Tibial nerve (tissue), 4 donors: Measurements from ENCODE around the gene ZBTB37. TPM values are rescaled to one million over a fixed set of nuclear protein-coding genes. Genes with fewer than 3 reads are reported as not detected.

Experiments
- DNase-seq, 2 donors: peaks; one replicate each; pipeline ENCODE4 v3.0.0-alpha.2; 2019; ENCODE audit warnings: low spot score in 2 of 2
- H3K27ac ChIP-seq, 4 donors: fragments of 200-600 bp; sonication (generic) in 3 of 4; one replicate each; pipeline ENCODE4 v1.5.1; 2017 to 2019; ENCODE audit warnings: mild to moderate bottlenecking in 1 of 4
- H3K27me3 ChIP-seq, 2 donors: fragments of 200-600 bp; sonication (generic) in 1 of 2; one replicate each; pipeline versions ENCODE4 v1.5.1 to v1.6.0; 2017 to 2019
- H3K36me3 ChIP-seq, 3 donors: fragments of 200-600 bp; sonication (generic); one replicate each; pipeline ENCODE4 v1.5.1; 2018 to 2019
- H3K4me1 ChIP-seq, 4 donors: fragments of 200-600 bp; sonication (generic) in 3 of 4; one replicate each; pipeline ENCODE4 v1.5.1; 2017 to 2019
- H3K4me3 ChIP-seq, 4 donors: fragments of 200-600 bp; sonication (generic) in 3 of 4; one replicate each; pipeline ENCODE4 v1.5.1; 2017 to 2019; ENCODE audit warnings: mild to moderate bottlenecking in 1 of 4, moderate library complexity in 1 of 4
- H3K9me3 ChIP-seq, 4 donors: fragments of 200-600 bp; sonication (generic) in 3 of 4; one replicate each; pipeline ENCODE4 v1.5.1; 2017 to 2019
- EP300 ChIP-seq, 2 donors: sonication (generic); formaldehyde crosslinking; IDR thresholded peaks; one replicate each; pipeline ENCODE4 v1.6.1; 2017; ENCODE audit warnings: antibody characterized with exemption in 2 of 2, mild to moderate bottlenecking in 1 of 2
- POLR2A ChIP-seq, 2 donors: fragments of 450-650 bp; IDR thresholded peaks; one replicate each; pipeline ENCODE4 v1.6.1; 2017; ENCODE audit warnings: antibody characterized with exemption in 2 of 2, mild to moderate bottlenecking in 2 of 2, moderate library complexity in 2 of 2
- WGBS, 2 donors: methylation state at CpG; one replicate each; pipeline ENCODE4 v1.1.5; 2018; 5-methylcytosine and 5-hydroxymethylcytosine counted together
- small RNA-seq: library from RNA; depleted of rRNA; stranded (forward); fragments of <200 nt; gene quantifications from one replicate; pipeline ENCODE3, GENCODE V24; 2016
- total RNA-seq, 4 donors: library from RNA; depleted of rRNA; stranded (reverse); fragments of >200 nt; gene quantifications; one replicate each; pipeline ENCODE4 v1.1.0, GENCODE V29; 2016
- TF ChIP-seq, protein P1 (sequence below), 5 experiments: fragments of 200-600 bp in 3 of 5; fragments of 450-650 bp in 2 of 5; sonication (generic) in 3 of 5; IDR thresholded peaks; one replicate each; pipeline ENCODE4 v1.5.1; 2016 to 2019; ENCODE audit warnings: antibody characterized with exemption in 5 of 5, mild to moderate bottlenecking in 3 of 5, moderate library complexity in 2 of 5

The ZBTB37 gene
- total RNA-seq, 4 donors from 2014 or later: 11.7 to 17.0 (median 13.7) TPM

- 62 to 69% methylated on average over 2 of the region's 2 CpGs for WGBS, 2 donors
- Histone ChIP-seq H3K4me1 (peaks cover 0 to 4% (median 0%) of the 10 kb centered on the region in 4 donors), H3K36me3 (peaks cover 0 to 77% (median 19%) of the 10 kb centered on the region in 3 donors)
Measured at GRCh38 chr1:173937062-173937461, 68.9 kb downstream of the ZBTB37 start.

DNA sequence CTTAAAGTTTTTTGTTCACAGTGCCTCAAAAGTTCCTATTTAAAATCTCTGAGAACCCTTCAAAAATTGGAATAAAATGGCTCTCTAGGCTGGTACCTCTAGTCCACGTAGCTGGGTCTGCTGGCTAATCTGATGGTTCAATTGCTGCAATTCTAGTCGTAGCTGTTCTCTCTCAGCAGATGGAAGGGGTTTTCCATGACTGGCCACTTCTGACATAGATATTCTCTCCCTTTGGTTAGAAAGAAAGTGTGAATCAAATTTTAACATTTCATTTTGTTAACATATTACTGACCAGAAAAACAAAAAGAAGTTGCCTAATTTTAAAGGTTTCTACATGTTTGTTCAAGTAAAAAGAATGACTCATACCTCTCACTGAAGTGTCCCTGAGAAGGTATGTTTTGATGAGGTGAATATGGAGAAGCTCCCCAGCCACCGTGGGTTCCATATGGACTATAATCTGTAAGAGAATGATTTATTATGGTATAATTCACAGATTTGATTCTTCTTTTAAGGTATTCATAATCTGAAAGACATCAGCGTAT is 78.3 kb downstream of the ZBTB37 start:
- Histone ChIP-seq H3K27ac (no peak overlapping the region), H3K4me3 (no peak overlapping the region), H3K36me3 (peaks cover 0 to 99% (median 32%) of the 10 kb centered on the region in 3 donors), H3K4me1 (no peaks in the 10 kb centered on the region), H3K9me3 (no peaks in the 10 kb centered on the region), H3K27me3 (no peaks in the 10 kb centered on the region)
- no peak for DNase-seq
- 77 to 90% methylated on average over 4 of the region's 4 CpGs for WGBS, 2 donors
- no peak for TF ChIP-seq POLR2A (IDR thresholded peaks at IDR 0.05)
- TF ChIP-seq, protein P1, sequence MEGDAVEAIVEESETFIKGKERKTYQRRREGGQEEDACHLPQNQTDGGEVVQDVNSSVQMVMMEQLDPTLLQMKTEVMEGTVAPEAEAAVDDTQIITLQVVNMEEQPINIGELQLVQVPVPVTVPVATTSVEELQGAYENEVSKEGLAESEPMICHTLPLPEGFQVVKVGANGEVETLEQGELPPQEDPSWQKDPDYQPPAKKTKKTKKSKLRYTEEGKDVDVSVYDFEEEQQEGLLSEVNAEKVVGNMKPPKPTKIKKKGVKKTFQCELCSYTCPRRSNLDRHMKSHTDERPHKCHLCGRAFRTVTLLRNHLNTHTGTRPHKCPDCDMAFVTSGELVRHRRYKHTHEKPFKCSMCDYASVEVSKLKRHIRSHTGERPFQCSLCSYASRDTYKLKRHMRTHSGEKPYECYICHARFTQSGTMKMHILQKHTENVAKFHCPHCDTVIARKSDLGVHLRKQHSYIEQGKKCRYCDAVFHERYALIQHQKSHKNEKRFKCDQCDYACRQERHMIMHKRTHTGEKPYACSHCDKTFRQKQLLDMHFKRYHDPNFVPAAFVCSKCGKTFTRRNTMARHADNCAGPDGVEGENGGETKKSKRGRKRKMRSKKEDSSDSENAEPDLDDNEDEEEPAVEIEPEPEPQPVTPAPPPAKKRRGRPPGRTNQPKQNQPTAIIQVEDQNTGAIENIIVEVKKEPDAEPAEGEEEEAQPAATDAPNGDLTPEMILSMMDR (IDR thresholded peaks at IDR 0.05): no peak

More at GRCh38 chr1:173937062-173937461, 68.9 kb downstream of the ZBTB37 start:
- H3K27ac ChIP-seq: no peak overlapping the region
- TF ChIP-seq POLR2A (IDR thresholded peaks at IDR 0.05) (no peak), EP300 (IDR thresholded peaks at IDR 0.05) (no peak)
- DNase-seq: no peak
- no peaks in the 10 kb centered on the region for H3K9me3 ChIP-seq
- H3K4me3 ChIP-seq: no peak overlapping the region
- H3K27me3 ChIP-seq: no peaks in the 10 kb centered on the region

DNA sequence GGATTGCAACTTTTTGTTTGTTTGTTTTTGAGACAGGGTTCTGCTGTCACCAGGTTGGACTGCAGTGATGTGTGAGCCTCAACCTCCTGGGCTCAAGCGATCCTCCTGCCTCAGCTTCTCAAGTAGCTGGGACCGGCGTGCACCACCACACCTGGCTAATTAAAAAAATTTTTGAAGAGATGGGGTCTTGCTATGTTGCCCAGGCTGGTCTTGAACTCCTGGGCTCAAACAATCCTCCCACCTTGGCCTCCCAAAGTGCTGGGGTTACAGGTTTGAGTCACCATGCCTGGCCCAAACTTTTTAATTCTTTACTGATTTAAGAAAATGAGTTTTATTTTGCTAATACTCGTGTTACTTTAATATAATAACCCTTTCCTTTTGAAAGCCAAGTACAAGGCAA is 80.4 kb downstream of the ZBTB37 start:
- H3K9me3 ChIP-seq: no peaks in the 10 kb centered on the region
- H3K36me3 ChIP-seq: peaks cover 0 to 85% (median 29%) of the 10 kb centered on the region in 3 donors
- H3K27ac ChIP-seq: no peak overlapping the region
- DNase-seq: no peak
- H3K27me3 ChIP-seq: no peaks in the 10 kb centered on the region
- TF ChIP-seq EP300 (IDR thresholded peaks at IDR 0.05) (no peak), POLR2A (IDR thresholded peaks at IDR 0.05) (no peak)
- TF ChIP-seq, protein P1 (IDR thresholded peaks at IDR 0.05): no peak
- no peaks in the 10 kb centered on the region for H3K4me1 ChIP-seq
- 99 to 100% methylated on average over 4 of the region's 4 CpGs for WGBS, 2 donors
- no peak overlapping the region for H3K4me3 ChIP-seq

Small RNA genes within 50 kb of the gene (small RNA-seq; reads per million reads assigned to genes)
- gene RNA5SP67: not detected

Other genes with a start within 250 kb of the ZBTB37 start
- gene TEX50, start 233.0 kb upstream of the ZBTB37 start, total RNA-seq: not detected
- gene ANKRD45, start 198.5 kb upstream of the ZBTB37 start, total RNA-seq: 1 to 10 TPM in 2 of 4 donors, under 1 TPM in 1, not detected in 1; 0.44 to 1.8 (median 1.7) TPM
- 10 to 100 TPM; 19.2 to 64.9 (median 34.6) TPM for gene KLHL20, start 153.4 kb upstream of the ZBTB37 start, total RNA-seq
- gene DARS2, start 43.7 kb upstream of the ZBTB37 start, total RNA-seq: 10 to 100 TPM; 10.4 to 18.8 (median 12.3) TPM
- gene CENPL, start 43.5 kb upstream of the ZBTB37 start, total RNA-seq: 1 to 10 TPM; 4.2 to 8.1 (median 5.1) TPM
- 100 to 1,000 TPM; 348 to 615 (median 564) TPM for gene GAS5, start 391 bp upstream of the ZBTB37 start, total RNA-seq
- not detected for gene SERPINC1, start 48.9 kb downstream of the ZBTB37 start, total RNA-seq
- gene RC3H1, start 154.0 kb downstream of the ZBTB37 start, total RNA-seq: 10 to 100 TPM; 19.7 to 26.2 (median 22.9) TPM